Osteocyte (in vitro differentiated cells): ENCODE measurements around the gene MLLT6. TPM values are rescaled to one million over a fixed set of nuclear protein-coding genes. Genes with fewer than 3 reads are reported as not detected.

Experiments
- DNase-seq: peaks from one replicate; pipeline ENCODE4 v3.0.0; 2021; ENCODE audit warnings: mixed read lengths; ENCODE audit not compliant: unreplicated experiment; ENCODE audit errors: extremely low spot score
- H3K27ac Mint-ChIP-seq: one replicate; pipeline ENCODE4 v1.8.0; 2021; ENCODE audit warnings: mild to moderate bottlenecking, mixed read lengths; ENCODE audit not compliant: unreplicated experiment
- H3K27me3 Mint-ChIP-seq: one replicate; pipeline ENCODE4 v1.8.0; 2021; ENCODE audit warnings: mixed read lengths; ENCODE audit not compliant: unreplicated experiment
- H3K36me3 Mint-ChIP-seq: one replicate; pipeline ENCODE4 v1.8.0; 2021; ENCODE audit warnings: mixed read lengths; ENCODE audit not compliant: unreplicated experiment
- H3K4me1 Mint-ChIP-seq: one replicate; pipeline ENCODE4 v1.8.0; 2021; ENCODE audit warnings: mixed read lengths; ENCODE audit not compliant: unreplicated experiment
- H3K4me3 Mint-ChIP-seq: one replicate; pipeline ENCODE4 v1.8.0; 2021; ENCODE audit warnings: mild to moderate bottlenecking, moderate library complexity, mixed read lengths; ENCODE audit not compliant: unreplicated experiment
- H3K9me3 Mint-ChIP-seq: one replicate; pipeline ENCODE4 v1.8.0; 2021; ENCODE audit warnings: mixed read lengths; ENCODE audit not compliant: unreplicated experiment
- CTCF ChIP-seq: fragments of 200-600 bp; sonication (generic); IDR thresholded peaks from 2 replicates; pipeline ENCODE4 v1.5.0; 2021; ENCODE audit warnings: antibody characterized with exemption, mild to moderate bottlenecking, moderate library complexity
- total RNA-seq: library from RNA; stranded (reverse); gene quantifications from 2 replicates; pipeline ENCODE4 v1.2.1, GENCODE V29; 2021

MLLT6 gene
- total RNA-seq, 1 donor from 2014 or later, result 107 TPM

GRCh38 chr17:38748149-38748891 lies 43.2 kb downstream of the MLLT6 start, which contains the start of gene PCGF2:
PCGF2 (minus strand) TSS chr17:38748336; CDS start chr17:38740402, 7,934 bp downstream.
- DNase-seq, result peak; percentile 92
- no peaks in the 10 kb centered on the region for H3K27me3 Mint-ChIP-seq
- no peaks in the 10 kb centered on the region for H3K36me3 Mint-ChIP-seq
- H3K9me3 Mint-ChIP-seq, result no peaks in the 10 kb centered on the region
- H3K4me1 Mint-ChIP-seq, result peaks cover 61% of the 10 kb centered on the region
- H3K4me3 Mint-ChIP-seq, result peak within 1 kb of the TSS; percentile 99
- no peak for TF ChIP-seq CTCF
- peak within 1 kb of the TSS; percentile 76 for H3K27ac Mint-ChIP-seq

- Mint-ChIP-seq H3K4me3 (peak overlapping the region; percentile 99), H3K27ac (no peak overlapping the region), H3K4me1 (peaks cover 60% of the 10 kb centered on the region), H3K36me3 (no peaks in the 10 kb centered on the region), H3K9me3 (no peaks in the 10 kb centered on the region), H3K27me3 (no peaks in the 10 kb centered on the region)
- no peak for DNase-seq
- TF ChIP-seq CTCF, result no peak
These were observed 43.8 kb downstream of the MLLT6 start for GRCh38 chr17:38748892-38749222.

- Mint-ChIP-seq H3K27me3 (no peaks in the 10 kb centered on the region), H3K27ac (peak overlapping the region; percentile 72), H3K4me3 (peak overlapping the region; percentile 99), H3K9me3 (no peaks in the 10 kb centered on the region), H3K4me1 (peaks cover 61% of the 10 kb centered on the region), H3K36me3 (peaks cover under 1% of the 10 kb centered on the region)
- DNase-seq, result no peak
- TF ChIP-seq CTCF, result no peak
These were observed 44.4 kb downstream of the MLLT6 start for GRCh38 chr17:38749223-38750043.

- Mint-ChIP-seq H3K4me3 (peak overlapping the region; percentile 99), H3K27ac (peak overlapping the region; percentile 72), H3K27me3 (no peaks in the 10 kb centered on the region), H3K4me1 (peaks cover 59% of the 10 kb centered on the region), H3K9me3 (no peaks in the 10 kb centered on the region), H3K36me3 (peaks cover 3% of the 10 kb centered on the region)
- TF ChIP-seq CTCF, result no peak
- no peak for DNase-seq
These were observed 44.9 kb downstream of the MLLT6 start for GRCh38 chr17:38750044-38750311.

GRCh38 chr17:38750312-38751121 lies 45.4 kb downstream of the MLLT6 start:
- no peak for DNase-seq
- H3K27ac Mint-ChIP-seq, result peak overlapping the region; percentile 98
- no peaks in the 10 kb centered on the region for H3K27me3 Mint-ChIP-seq
- no peaks in the 10 kb centered on the region for H3K9me3 Mint-ChIP-seq
- peaks cover 53% of the 10 kb centered on the region for H3K4me1 Mint-ChIP-seq
- peaks cover 3% of the 10 kb centered on the region for H3K36me3 Mint-ChIP-seq
- TF ChIP-seq CTCF, result no peak
- peak overlapping the region; percentile 99 for H3K4me3 Mint-ChIP-seq
